Nucleus accumbens (tissue), 56 donors: Measurements from ENCODE around the gene ZCCHC2.
A peak's percentile ranks its signal among the peaks of the same experiment; 100 is the strongest.

Source experiments
- DNase-seq, 56 donors: peaks; one replicate each; lab custom pipeline; 2025; lab: John Stamatoyannopoulos, UW

ZCCHC2 gene

GRCh38 chr18:62537042-62537894 lies 14.4 kb downstream of the ZCCHC2 start:
- DNase-seq = no peak

- no peak for DNase-seq
Observed at GRCh38 chr18:62537946-62538345, 15.1 kb downstream of the ZCCHC2 start.

- DNase-seq = no peak
Observed at GRCh38 chr18:62538881-62539280, 16.1 kb downstream of the ZCCHC2 start.

GRCh38 chr18:62539284-62540165 lies 16.7 kb downstream of the ZCCHC2 start:
- DNase-seq = no peak

DNA sequence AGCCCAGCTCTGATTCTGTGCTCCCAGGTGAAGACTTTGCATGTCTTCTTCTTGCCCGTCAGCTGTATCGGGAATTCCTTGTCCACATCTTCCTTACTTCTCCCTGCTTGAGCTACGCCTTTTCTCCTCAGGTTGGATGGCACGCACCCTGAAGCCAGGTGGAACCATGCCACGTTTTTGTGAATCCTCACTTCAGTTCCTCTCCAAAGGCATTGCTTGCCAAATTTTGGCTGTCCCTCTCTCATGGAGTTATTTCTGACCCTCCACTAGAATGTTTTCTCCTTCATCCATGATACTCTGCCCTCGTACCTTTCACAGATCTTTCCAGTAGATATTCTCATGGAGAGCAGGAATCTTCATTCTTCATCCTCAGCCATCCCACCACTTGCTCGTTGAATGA lies 20.2 kb downstream of the ZCCHC2 start:
- no peak for DNase-seq

GRCh38 chr18:62545098-62545497 lies 22.3 kb downstream of the ZCCHC2 start:
- no peak for DNase-seq

- no peak for DNase-seq
Observed at GRCh38 chr18:62549755-62550154, 26.9 kb downstream of the ZCCHC2 start.

DNA sequence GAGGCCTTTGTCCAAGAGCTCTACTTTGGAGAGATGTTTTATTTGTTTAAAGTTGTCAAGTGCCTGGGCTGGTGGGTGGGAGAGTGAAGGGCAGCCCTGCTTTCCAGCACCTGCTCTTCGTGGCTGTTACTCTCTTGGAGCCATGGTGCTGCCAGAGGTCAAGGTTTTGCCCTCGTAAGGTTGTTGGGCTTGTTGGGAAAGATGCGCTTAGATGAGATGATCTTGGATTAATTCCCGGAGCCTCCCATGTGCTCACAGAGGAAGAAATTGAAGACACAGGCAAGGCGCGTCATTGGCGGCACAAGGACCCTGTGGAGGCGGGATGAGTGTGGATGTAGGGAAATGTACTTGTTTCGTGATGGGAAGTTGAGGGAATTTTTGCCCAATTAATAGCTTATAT lies 27.9 kb downstream of the ZCCHC2 start:
- no peak for DNase-seq

DNA sequence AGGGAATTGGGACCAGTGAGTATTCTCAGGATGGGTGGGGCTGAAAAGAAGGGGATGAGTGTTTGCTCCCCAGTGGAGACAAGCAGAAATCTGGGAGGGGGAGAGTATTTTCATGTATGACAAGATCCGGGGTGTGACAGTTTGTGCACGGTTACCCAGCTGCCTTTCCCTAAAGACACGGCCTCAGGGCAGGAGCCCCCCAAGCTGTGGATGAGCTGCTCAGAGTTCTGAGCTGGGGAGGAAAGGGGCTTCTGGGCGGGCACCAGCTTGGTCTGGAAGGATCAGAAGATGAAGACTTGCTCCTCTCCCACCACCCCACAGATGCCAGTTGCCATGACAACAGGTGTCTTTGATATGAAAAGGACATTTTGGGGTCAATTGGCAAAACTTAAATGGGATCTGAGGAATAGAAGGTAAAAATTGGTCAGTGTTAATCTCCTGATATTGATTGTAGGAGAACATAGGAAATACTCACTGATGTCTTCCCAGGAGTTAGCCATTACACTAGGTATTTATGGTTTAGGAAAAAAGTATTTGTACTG lies 29.2 kb downstream of the ZCCHC2 start:
- no peak for DNase-seq

GRCh38 chr18:62554061-62554815 lies 31.4 kb downstream of the ZCCHC2 start:
- no peak for DNase-seq

DNA sequence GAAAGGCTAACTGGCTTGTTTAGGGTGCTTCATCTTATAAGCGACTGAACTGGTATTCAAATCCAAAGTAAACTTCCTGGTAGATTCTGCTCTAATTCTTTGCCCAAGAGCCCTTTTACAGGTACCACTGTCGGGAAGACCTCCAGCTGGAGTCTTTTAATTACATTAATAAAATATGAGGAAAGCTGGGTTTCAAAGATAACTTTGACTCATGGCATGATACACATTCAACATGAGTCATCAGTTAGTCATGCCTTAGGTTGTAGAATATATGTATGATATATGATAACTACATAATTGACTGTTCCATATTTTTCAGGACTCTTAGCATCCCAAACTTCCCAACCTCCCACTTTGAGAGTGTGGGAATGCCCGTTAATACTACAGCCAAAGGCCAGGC lies 32.3 kb downstream of the ZCCHC2 start:
- DNase-seq = no peak

- DNase-seq = no peak
Observed at GRCh38 chr18:62556397-62556796, 33.6 kb downstream of the ZCCHC2 start.

DNA sequence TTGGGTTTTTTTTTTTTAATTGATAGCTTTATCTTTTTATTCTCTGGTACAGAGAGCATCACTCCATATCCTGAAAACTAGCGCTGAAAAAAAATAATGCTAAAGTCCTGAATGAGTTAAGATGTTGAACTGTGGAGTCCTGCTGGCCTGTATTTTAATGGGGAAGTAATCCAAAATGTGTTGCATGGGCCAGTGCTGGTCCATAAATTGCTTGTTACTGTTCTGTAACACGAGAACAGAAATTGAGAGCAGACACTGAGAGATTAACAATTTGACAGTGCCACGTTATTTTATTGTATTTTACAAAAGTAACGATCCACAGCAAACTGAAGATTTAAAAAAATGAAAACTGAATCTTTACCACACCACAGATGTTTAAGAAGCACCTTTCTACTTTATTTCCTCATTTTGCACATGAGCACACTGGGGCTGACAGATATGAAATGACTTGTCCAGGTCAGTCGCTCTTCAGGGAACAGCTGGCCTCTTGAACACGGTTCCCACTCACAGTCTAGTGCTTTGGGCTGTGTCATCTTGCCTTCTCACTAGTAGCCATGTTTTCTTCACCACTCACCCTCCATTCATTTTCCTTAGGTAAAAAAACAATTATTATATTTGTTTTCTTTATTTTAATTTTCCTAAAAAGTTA lies 35.3 kb downstream of the ZCCHC2 start:
- DNase-seq = no peak

GRCh38 chr18:62564044-62564443 lies 41.2 kb downstream of the ZCCHC2 start:
- no peak for DNase-seq

DNA sequence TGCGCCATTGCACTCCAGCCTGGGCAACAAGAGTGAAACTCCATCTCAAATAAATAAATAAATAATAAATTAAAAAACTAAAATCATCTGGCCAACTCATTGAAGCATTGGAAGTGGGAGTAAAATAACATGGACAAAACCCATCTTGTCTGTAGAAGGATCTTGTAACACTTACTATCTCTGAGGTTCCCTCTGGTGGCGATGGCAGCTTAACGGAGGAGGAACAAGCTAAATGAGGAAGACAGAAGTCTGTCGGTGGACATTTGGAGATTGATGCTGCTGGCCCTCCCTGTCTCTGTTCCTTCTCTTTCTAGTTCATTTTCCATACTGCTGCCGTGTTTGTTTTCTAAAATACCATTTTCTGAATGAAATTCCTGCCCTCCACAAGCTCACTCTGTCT lies 43.4 kb downstream of the ZCCHC2 start:
- DNase-seq = peak in 28 of 56 donors; percentile 6 to 67 (median 23)

DNA sequence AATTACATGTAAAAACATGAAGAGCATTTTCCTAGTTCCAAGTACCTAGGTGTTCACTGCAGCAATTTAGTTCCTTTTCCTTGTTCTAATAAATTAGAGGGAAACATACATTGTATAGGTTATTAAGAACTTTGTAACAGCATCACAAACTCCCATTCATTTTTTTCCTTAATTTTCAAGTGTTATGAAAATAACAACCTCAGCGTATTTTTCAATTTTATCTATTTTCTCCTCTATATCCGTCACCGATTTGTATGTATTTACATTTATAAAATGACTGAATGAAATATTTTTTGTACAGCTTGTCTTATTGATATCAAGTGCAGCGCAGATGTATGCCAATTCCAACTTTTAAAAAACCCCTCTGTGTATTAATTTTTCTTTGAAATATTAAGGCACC lies 44.0 kb downstream of the ZCCHC2 start:
- DNase-seq = no peak

- DNase-seq = no peak
Observed at GRCh38 chr18:62569081-62569655, 46.3 kb downstream of the ZCCHC2 start.

GRCh38 chr18:62571037-62571436 lies 48.2 kb downstream of the ZCCHC2 start:
- DNase-seq = no peak

- DNase-seq = no peak
Observed at GRCh38 chr18:62571648-62572047, 48.8 kb downstream of the ZCCHC2 start.

- DNase-seq = no peak
Observed at GRCh38 chr18:62572456-62572855, 49.6 kb downstream of the ZCCHC2 start.
